HL-60 (cell line): Measurements from ENCODE around the gene APOA5.

Experiments used
- GABPA ChIP-seq: IDR thresholded peaks from 2 replicates; pipeline ENCODE4 v1.6.1; 2012; ENCODE audit warnings: low read depth
- POLR2AphosphoS5 ChIP-seq: IDR thresholded peaks from 2 replicates; pipeline ENCODE4 v1.6.1; 2012; ENCODE audit warnings: low read depth
- REST ChIP-seq: IDR thresholded peaks from 2 replicates; pipeline ENCODE4 v1.6.1; 2012; ENCODE audit warnings: low read depth; ENCODE audit not compliant: insufficient replicate concordance
- SPI1 ChIP-seq: IDR thresholded peaks from 2 replicates; pipeline ENCODE4 v1.6.1; 2012; ENCODE audit warnings: low read depth, mild to moderate bottlenecking, borderline replicate concordance
- TF ChIP-seq, protein P1 (sequence below): IDR thresholded peaks from one replicate; pipeline ENCODE4 v1.5.1; 2011; ENCODE audit warnings: low read length, control low read depth, inconsistent platforms; ENCODE audit not compliant: insufficient read depth

- TF ChIP-seq, protein P1, sequence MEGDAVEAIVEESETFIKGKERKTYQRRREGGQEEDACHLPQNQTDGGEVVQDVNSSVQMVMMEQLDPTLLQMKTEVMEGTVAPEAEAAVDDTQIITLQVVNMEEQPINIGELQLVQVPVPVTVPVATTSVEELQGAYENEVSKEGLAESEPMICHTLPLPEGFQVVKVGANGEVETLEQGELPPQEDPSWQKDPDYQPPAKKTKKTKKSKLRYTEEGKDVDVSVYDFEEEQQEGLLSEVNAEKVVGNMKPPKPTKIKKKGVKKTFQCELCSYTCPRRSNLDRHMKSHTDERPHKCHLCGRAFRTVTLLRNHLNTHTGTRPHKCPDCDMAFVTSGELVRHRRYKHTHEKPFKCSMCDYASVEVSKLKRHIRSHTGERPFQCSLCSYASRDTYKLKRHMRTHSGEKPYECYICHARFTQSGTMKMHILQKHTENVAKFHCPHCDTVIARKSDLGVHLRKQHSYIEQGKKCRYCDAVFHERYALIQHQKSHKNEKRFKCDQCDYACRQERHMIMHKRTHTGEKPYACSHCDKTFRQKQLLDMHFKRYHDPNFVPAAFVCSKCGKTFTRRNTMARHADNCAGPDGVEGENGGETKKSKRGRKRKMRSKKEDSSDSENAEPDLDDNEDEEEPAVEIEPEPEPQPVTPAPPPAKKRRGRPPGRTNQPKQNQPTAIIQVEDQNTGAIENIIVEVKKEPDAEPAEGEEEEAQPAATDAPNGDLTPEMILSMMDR = no peak
- TF ChIP-seq POLR2AphosphoS5 = no peak
- TF ChIP-seq REST = no peak
- no peak for TF ChIP-seq GABPA
- TF ChIP-seq SPI1 = no peak
Measured at GRCh38 chr11:116793772-116794097, 2.1 kb upstream of the APOA5 start.
